ENCODE measurements around the gene EGR4. TPM values are rescaled to one million over a fixed set of nuclear protein-coding genes. Genes with fewer than 3 reads are reported as not detected.
A peak's percentile ranks its signal among the peaks of the same experiment; 100 is the strongest.

EGR4 gene
- total and polyA plus RNA-seq, 2 experiments from 2014 or later = 0.23 TPM; not detected in 1

DNA sequence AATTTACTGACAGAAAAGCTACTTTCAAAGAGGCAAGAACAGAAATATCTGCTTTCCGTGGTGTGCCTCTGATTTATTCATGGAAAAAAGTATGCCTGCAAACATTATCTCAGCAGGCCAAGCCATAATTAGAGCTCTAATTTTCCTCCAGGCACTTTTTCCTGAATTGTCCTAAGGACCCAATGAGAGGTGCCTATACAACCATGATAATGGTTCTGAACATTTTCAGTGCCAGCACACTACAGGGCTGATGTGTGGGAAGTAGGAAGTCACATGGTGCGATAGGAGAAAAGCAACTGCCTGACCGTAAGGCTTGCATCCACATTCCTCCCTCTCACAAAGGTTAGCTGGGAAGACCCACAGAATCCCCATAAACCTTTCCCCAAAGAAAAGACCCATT is 45.9 kb upstream of the EGR4 start:
- Histone ChIP-seq H3K4me3 (no peak overlapping the region), H4K20me1 (replicated peaks; ENCODE audit: insufficient read depth) (no peaks in the 10 kb centered on the region), H3F3A (replicated peaks; ENCODE audit: low read depth) (no peaks in the 10 kb centered on the region), H3K9me2 (ENCODE audit: insufficient read depth) (no peaks in the 10 kb centered on the region), H3K4me1 (ENCODE audit: insufficient read depth) (no peaks in the 10 kb centered on the region), H3K27me3 (ENCODE audit: insufficient read depth) (no peaks in the 10 kb centered on the region), H3K36me3 (ENCODE audit: insufficient read depth) (no peaks in the 10 kb centered on the region), H2AFZ (no peak overlapping the region), H3K27ac (ENCODE audit: low read depth) (no peak overlapping the region), H3K79me2 (replicated peaks; ENCODE audit: insufficient read depth) (no peaks in the 10 kb centered on the region), H3K4me2 (no peak overlapping the region)
- Mint-ChIP-seq H3K27ac (no peak overlapping the region), H3K9me3 (no peaks in the 10 kb centered on the region), H3K36me3 (ENCODE audit: low read depth) (no peaks in the 10 kb centered on the region), H3K4me3 (no peak overlapping the region), H3K27me3 (ENCODE audit: insufficient read depth, low read depth, poor library complexity) (no peaks in the 10 kb centered on the region), H3K4me1 (no peaks in the 10 kb centered on the region)
- peak; percentile 74 for ATAC-seq
- DNase-seq (ENCODE audit: low spot score) = peak; percentile 52
- TF ChIP-seq JUNB (IDR thresholded peaks at IDR 0.05; ENCODE audit: unreplicated experiment) (no peak), EZH2 (IDR thresholded peaks at IDR 0.05; ENCODE audit: low read depth, unreplicated experiment) (no peak), STAT1 (IDR thresholded peaks at IDR 0.05; ENCODE audit: unreplicated experiment) (no peak), POLR2AphosphoS5 (IDR thresholded peaks at IDR 0.05; ENCODE audit: low read depth) (no peak), ZNF114 (CRISPR knock-in tag; IDR thresholded peaks at IDR 0.05) (no peak), EZH2phosphoT487 (IDR thresholded peaks at IDR 0.05; ENCODE audit: unreplicated experiment) (no peak)
- TF ChIP-seq, protein P1, sequence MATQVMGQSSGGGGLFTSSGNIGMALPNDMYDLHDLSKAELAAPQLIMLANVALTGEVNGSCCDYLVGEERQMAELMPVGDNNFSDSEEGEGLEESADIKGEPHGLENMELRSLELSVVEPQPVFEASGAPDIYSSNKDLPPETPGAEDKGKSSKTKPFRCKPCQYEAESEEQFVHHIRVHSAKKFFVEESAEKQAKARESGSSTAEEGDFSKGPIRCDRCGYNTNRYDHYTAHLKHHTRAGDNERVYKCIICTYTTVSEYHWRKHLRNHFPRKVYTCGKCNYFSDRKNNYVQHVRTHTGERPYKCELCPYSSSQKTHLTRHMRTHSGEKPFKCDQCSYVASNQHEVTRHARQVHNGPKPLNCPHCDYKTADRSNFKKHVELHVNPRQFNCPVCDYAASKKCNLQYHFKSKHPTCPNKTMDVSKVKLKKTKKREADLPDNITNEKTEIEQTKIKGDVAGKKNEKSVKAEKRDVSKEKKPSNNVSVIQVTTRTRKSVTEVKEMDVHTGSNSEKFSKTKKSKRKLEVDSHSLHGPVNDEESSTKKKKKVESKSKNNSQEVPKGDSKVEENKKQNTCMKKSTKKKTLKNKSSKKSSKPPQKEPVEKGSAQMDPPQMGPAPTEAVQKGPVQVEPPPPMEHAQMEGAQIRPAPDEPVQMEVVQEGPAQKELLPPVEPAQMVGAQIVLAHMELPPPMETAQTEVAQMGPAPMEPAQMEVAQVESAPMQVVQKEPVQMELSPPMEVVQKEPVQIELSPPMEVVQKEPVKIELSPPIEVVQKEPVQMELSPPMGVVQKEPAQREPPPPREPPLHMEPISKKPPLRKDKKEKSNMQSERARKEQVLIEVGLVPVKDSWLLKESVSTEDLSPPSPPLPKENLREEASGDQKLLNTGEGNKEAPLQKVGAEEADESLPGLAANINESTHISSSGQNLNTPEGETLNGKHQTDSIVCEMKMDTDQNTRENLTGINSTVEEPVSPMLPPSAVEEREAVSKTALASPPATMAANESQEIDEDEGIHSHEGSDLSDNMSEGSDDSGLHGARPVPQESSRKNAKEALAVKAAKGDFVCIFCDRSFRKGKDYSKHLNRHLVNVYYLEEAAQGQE (IDR thresholded peaks at IDR 0.05; ENCODE audit: unreplicated experiment) = no peak
- TF ChIP-seq, protein P2, sequence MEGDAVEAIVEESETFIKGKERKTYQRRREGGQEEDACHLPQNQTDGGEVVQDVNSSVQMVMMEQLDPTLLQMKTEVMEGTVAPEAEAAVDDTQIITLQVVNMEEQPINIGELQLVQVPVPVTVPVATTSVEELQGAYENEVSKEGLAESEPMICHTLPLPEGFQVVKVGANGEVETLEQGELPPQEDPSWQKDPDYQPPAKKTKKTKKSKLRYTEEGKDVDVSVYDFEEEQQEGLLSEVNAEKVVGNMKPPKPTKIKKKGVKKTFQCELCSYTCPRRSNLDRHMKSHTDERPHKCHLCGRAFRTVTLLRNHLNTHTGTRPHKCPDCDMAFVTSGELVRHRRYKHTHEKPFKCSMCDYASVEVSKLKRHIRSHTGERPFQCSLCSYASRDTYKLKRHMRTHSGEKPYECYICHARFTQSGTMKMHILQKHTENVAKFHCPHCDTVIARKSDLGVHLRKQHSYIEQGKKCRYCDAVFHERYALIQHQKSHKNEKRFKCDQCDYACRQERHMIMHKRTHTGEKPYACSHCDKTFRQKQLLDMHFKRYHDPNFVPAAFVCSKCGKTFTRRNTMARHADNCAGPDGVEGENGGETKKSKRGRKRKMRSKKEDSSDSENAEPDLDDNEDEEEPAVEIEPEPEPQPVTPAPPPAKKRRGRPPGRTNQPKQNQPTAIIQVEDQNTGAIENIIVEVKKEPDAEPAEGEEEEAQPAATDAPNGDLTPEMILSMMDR (conservative IDR thresholded peaks at IDR 0.05; ENCODE audit: low read depth in 2 of 2) = no peak
- TF ChIP-seq, protein P3, sequence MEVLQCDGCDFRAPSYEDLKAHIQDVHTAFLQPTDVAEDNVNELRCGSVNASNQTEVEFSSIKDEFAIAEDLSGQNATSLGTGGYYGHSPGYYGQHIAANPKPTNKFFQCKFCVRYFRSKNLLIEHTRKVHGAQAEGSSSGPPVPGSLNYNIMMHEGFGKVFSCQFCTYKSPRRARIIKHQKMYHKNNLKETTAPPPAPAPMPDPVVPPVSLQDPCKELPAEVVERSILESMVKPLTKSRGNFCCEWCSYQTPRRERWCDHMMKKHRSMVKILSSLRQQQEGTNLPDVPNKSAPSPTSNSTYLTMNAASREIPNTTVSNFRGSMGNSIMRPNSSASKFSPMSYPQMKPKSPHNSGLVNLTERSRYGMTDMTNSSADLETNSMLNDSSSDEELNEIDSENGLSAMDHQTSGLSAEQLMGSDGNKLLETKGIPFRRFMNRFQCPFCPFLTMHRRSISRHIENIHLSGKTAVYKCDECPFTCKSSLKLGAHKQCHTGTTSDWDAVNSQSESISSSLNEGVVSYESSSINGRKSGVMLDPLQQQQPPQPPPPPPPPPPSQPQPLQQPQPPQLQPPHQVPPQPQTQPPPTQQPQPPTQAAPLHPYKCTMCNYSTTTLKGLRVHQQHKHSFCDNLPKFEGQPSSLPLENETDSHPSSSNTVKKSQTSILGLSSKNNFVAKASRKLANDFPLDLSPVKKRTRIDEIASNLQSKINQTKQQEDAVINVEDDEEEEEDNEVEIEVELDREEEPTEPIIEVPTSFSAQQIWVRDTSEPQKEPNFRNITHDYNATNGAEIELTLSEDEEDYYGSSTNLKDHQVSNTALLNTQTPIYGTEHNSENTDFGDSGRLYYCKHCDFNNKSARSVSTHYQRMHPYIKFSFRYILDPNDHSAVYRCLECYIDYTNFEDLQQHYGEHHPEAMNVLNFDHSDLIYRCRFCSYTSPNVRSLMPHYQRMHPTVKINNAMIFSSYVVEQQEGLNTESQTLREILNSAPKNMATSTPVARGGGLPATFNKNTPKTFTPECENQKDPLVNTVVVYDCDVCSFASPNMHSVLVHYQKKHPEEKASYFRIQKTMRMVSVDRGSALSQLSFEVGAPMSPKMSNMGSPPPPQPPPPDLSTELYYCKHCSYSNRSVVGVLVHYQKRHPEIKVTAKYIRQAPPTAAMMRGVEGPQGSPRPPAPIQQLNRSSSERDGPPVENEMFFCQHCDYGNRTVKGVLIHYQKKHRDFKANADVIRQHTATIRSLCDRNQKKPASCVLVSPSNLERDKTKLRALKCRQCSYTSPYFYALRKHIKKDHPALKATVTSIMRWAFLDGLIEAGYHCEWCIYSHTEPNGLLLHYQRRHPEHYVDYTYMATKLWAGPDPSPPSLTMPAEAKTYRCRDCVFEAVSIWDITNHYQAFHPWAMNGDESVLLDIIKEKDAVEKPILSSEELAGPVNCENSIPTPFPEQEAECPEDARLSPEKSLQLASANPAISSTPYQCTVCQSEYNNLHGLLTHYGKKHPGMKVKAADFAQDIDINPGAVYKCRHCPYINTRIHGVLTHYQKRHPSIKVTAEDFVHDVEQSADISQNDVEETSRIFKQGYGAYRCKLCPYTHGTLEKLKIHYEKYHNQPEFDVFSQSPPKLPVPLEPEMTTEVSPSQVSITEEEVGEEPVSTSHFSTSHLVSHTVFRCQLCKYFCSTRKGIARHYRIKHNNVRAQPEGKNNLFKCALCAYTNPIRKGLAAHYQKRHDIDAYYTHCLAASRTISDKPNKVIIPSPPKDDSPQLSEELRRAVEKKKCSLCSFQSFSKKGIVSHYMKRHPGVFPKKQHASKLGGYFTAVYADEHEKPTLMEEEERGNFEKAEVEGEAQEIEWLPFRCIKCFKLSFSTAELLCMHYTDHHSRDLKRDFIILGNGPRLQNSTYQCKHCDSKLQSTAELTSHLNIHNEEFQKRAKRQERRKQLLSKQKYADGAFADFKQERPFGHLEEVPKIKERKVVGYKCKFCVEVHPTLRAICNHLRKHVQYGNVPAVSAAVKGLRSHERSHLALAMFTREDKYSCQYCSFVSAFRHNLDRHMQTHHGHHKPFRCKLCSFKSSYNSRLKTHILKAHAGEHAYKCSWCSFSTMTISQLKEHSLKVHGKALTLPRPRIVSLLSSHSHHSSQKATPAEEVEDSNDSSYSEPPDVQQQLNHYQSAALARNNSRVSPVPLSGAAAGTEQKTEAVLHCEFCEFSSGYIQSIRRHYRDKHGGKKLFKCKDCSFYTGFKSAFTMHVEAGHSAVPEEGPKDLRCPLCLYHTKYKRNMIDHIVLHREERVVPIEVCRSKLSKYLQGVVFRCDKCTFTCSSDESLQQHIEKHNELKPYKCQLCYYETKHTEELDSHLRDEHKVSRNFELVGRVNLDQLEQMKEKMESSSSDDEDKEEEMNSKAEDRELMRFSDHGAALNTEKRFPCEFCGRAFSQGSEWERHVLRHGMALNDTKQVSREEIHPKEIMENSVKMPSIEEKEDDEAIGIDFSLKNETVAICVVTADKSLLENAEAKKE (CRISPR knock-in tag; IDR thresholded peaks at IDR 0.05) = no peak

Measured in GM23338 (cell line).